ENCODE measurements around the gene LRRC36. TPM values are rescaled to one million over a fixed set of nuclear protein-coding genes. Genes with fewer than 3 reads are reported as not detected.
A peak's percentile ranks its signal among the peaks of the same experiment; 100 is the strongest.
"Not testable (repeated sequence)": the region's sequence is repeated elsewhere in the genome, so short reads cannot be mapped to it uniquely, and the experiment has no call there.

Gene LRRC36
- polyA plus RNA-seq, 3 donors: 2.9 to 9.9 (median 8.1) TPM

- DNase-seq: no peak
Observed at GRCh38 chr16:67399749-67400704, 73.4 kb downstream of the LRRC36 start.

GRCh38 chr16:67400901-67401300, 74.3 kb downstream of the LRRC36 start:
- no peak for DNase-seq

- DNase-seq: no peak
Observed at GRCh38 chr16:67403976-67404555, 77.5 kb downstream of the LRRC36 start.

GRCh38 chr16:67404740-67405226, 78.2 kb downstream of the LRRC36 start:
- DNase-seq: no peak

- no peak for DNase-seq
Observed at GRCh38 chr16:67405336-67405735, 78.7 kb downstream of the LRRC36 start.

GRCh38 chr16:67406111-67406971, 79.7 kb downstream of the LRRC36 start:
- no peak for DNase-seq

- no peak for DNase-seq
Observed at GRCh38 chr16:67407176-67407787, 80.7 kb downstream of the LRRC36 start.

GRCh38 chr16:67407788-67408452, 81.3 kb downstream of the LRRC36 start:
- DNase-seq: no peak

- DNase-seq: no peak
Observed at GRCh38 chr16:67409631-67410030, 83.0 kb downstream of the LRRC36 start.

GRCh38 chr16:67411339-67411738, 84.7 kb downstream of the LRRC36 start:
- DNase-seq: no peak

- DNase-seq: no peak
Observed at GRCh38 chr16:67412294-67412693, 85.7 kb downstream of the LRRC36 start.

- DNase-seq: no peak
Observed at GRCh38 chr16:67413978-67414911, 87.6 kb downstream of the LRRC36 start.

- DNase-seq: not testable (repeated sequence)
Observed at GRCh38 chr16:67415421-67415820, 88.8 kb downstream of the LRRC36 start.

GRCh38 chr16:67415872-67416793, 89.5 kb downstream of the LRRC36 start, which contains the start of gene ZDHHC1:
Gene ZDHHC1 (minus strand): TSS chr16:67416477. CDS start chr16:67407775, 8,702 bp downstream.
- peak; percentile 71 for DNase-seq

- DNase-seq: no peak
Observed at GRCh38 chr16:67417333-67418061, 90.9 kb downstream of the LRRC36 start.

- no peak for DNase-seq
Observed at GRCh38 chr16:67419502-67419901, 92.9 kb downstream of the LRRC36 start.

GRCh38 chr16:67419931-67420330, 93.3 kb downstream of the LRRC36 start:
- no peak for DNase-seq

GRCh38 chr16:67421030-67421429, 94.4 kb downstream of the LRRC36 start:
- no peak for DNase-seq

All from renal pelvis (tissue), 4 donors.